Esophagus squamous epithelium (tissue), 5 donors: Measurements from ENCODE around the gene SOD1. TPM values are rescaled to one million over a fixed set of nuclear protein-coding genes. Genes with fewer than 3 reads are reported as not detected.

Experiments used
- DNase-seq: peaks from one replicate; lab custom pipeline; 2025; lab: John Stamatoyannopoulos, UW
- H3K27ac ChIP-seq, 4 donors: fragments of 200-600 bp; sonication (generic); one replicate each; pipeline ENCODE4 v1.5.1; 2016 to 2019; ENCODE audit warnings: mild to moderate bottlenecking in 1 of 4
- H3K27me3 ChIP-seq, 4 donors: fragments of 200-600 bp; sonication (generic); 1 replicate in 3 of 4; 2 replicates in 1 of 4; pipeline versions ENCODE4 v1.5.1 to v1.6.0; 2017 to 2021; ENCODE audit warnings: antibody characterized with exemption in 1 of 4
- H3K36me3 ChIP-seq, 3 donors: fragments of 200-600 bp; sonication (generic); one replicate each; pipeline ENCODE4 v1.5.1; 2016 to 2019
- H3K4me1 ChIP-seq, 3 donors: fragments of 200-600 bp; sonication (generic); one replicate each; pipeline ENCODE4 v1.5.1; 2017 to 2019
- H3K4me3 ChIP-seq, 4 donors: fragments of 200-600 bp; sonication (generic); 1 replicate in 3 of 4; 2 replicates in 1 of 4; pipeline ENCODE4 v1.5.1; 2016 to 2019; ENCODE audit warnings: mild to moderate bottlenecking in 2 of 4, moderate library complexity in 1 of 4
- H3K9me3 ChIP-seq, 3 donors: fragments of 200-600 bp; sonication (generic); one replicate each; pipeline ENCODE4 v1.5.1; 2016 to 2019
- CTCF ChIP-seq, 6 experiments: fragments of 450-650 bp in 4 of 6; fragments of 200-600 bp in 2 of 6; sonication (generic) in 2 of 6; IDR thresholded peaks; one replicate each; pipeline ENCODE4 v1.5.1; 2016 to 2019; ENCODE audit warnings: antibody characterized with exemption in 6 of 6, mild to moderate bottlenecking in 4 of 6, moderate library complexity in 4 of 6
- POLR2A ChIP-seq, 4 donors: fragments of 450-650 bp; IDR thresholded peaks; one replicate each; pipeline ENCODE4 v1.6.1; 2017; ENCODE audit warnings: antibody characterized with exemption in 4 of 4, mild to moderate bottlenecking in 4 of 4, moderate library complexity in 3 of 4
- WGBS, 2 donors: methylation state at CpG; one replicate each; pipeline ENCODE4 v1.1.5; 2018; 5-methylcytosine and 5-hydroxymethylcytosine counted together
- intact Hi-C: fragments of 100-400 bp; cut with DNase I; formaldehyde crosslinking; loops from one replicate; pipeline ENCODE4 v1.15.0; 2022
- total RNA-seq, 4 donors: library from RNA; depleted of rRNA; stranded (reverse); fragments of >200 nt; gene quantifications; one replicate each; pipeline ENCODE4 v1.1.0, GENCODE V29; 2016
- donor health status: DM: yes; HTN: yes; CAD: no.

The SOD1 gene
- total RNA-seq, 4 donors from 2014 or later, result 160 to 328 (median 221) TPM

- no peak overlapping the region for H3K4me3 ChIP-seq
- no peaks in the 10 kb centered on the region for H3K27me3 ChIP-seq
- DNase-seq, result no peak
- 57 to 67% methylated on average over 10 to 13 of the region's 13 CpGs for WGBS, 2 donors
- H3K9me3 ChIP-seq, result no peaks in the 10 kb centered on the region
- TF ChIP-seq POLR2A (IDR thresholded peaks at IDR 0.05), result no peak
- no peak for TF ChIP-seq CTCF (IDR thresholded peaks at IDR 0.05)
- H3K36me3 ChIP-seq, result peaks cover 0 to 2% (median 0%) of the 10 kb centered on the region in 3 donors
- H3K27ac ChIP-seq, result no peak overlapping the region
- intact Hi-C loops, result no loop called here
- H3K4me1 ChIP-seq, result peaks cover 0 to 33% (median 9%) of the 10 kb centered on the region in 3 donors
Observed at GRCh38 chr21:31656199-31657095, 3.0 kb upstream of the SOD1 start.

- H3K27ac ChIP-seq, result no peak overlapping the region
- H3K27me3 ChIP-seq, result no peaks in the 10 kb centered on the region
- TF ChIP-seq CTCF (IDR thresholded peaks at IDR 0.05) (no peak), POLR2A (IDR thresholded peaks at IDR 0.05) (no peak)
- intact Hi-C loops, result no loop called here
- H3K36me3 ChIP-seq, result peaks cover 0 to 12% (median 0%) of the 10 kb centered on the region in 3 donors
- no peaks in the 10 kb centered on the region for H3K9me3 ChIP-seq
- WGBS, 2 donors, result 27 to 57% methylated on average over 9 of the region's 9 CpGs
- DNase-seq, result no peak
- H3K4me3 ChIP-seq, result no peak overlapping the region
- H3K4me1 ChIP-seq, result peaks cover 0 to 49% (median 25%) of the 10 kb centered on the region in 3 donors
Observed at GRCh38 chr21:31658053-31658452, 1.4 kb upstream of the SOD1 start.

- no peak for TF ChIP-seq POLR2A (IDR thresholded peaks at IDR 0.05)
- no peak for TF ChIP-seq CTCF (IDR thresholded peaks at IDR 0.05)
- peaks cover 0 to 60% (median 28%) of the 10 kb centered on the region in 3 donors for H3K4me1 ChIP-seq
- H3K9me3 ChIP-seq, result no peaks in the 10 kb centered on the region
- intact Hi-C loops, result no loop called here
- DNase-seq, result no peak
- no peaks in the 10 kb centered on the region for H3K27me3 ChIP-seq
- 0 to 1% methylated on average over 8 to 10 of the region's 18 CpGs for WGBS, 2 donors
- peak overlapping the region; percentile 76 to 82 (median 79) for H3K4me3 ChIP-seq
- H3K36me3 ChIP-seq, result peaks cover 0 to 24% (median 0%) of the 10 kb centered on the region in 3 donors
- H3K27ac ChIP-seq, result peak overlapping the region; percentile 92 to 97 (median 93)
Observed at GRCh38 chr21:31659286-31659535, 282 bp upstream of the SOD1 start.

GRCh38 chr21:31660259-31660565 lies 719 bp downstream of the SOD1 start:
- Histone ChIP-seq H3K4me3 (peak overlapping the region; percentile 76 to 82 (median 79)), H3K36me3 (peaks cover 0 to 33% (median 0%) of the 10 kb centered on the region in 3 donors), H3K27me3 (no peaks in the 10 kb centered on the region), H3K4me1 (peaks cover 0 to 70% (median 33%) of the 10 kb centered on the region in 3 donors), H3K27ac (peak overlapping the region; percentile 92 to 97 (median 93)), H3K9me3 (no peaks in the 10 kb centered on the region)
- whole genome bisulfite sequencing, 2 donors, result 0% methylated on average over 4 to 11 of the region's 12 CpGs
- intact Hi-C loops, result no loop called here
- DNase-seq, result no peak
- TF ChIP-seq POLR2A (IDR thresholded peaks at IDR 0.05), result no peak
- no peak for TF ChIP-seq CTCF (IDR thresholded peaks at IDR 0.05)

- H3K4me1 ChIP-seq, result peaks cover 0 to 74% (median 37%) of the 10 kb centered on the region in 3 donors
- peaks cover 0 to 37% (median 0%) of the 10 kb centered on the region in 3 donors for H3K36me3 ChIP-seq
- WGBS, 2 donors, result 10 to 13% methylated on average over 8 of the region's 8 CpGs
- H3K9me3 ChIP-seq, result no peaks in the 10 kb centered on the region
- DNase-seq, result no peak
- H3K4me3 ChIP-seq, result peak overlapping the region; percentile 76 to 82 (median 79)
- no peak for TF ChIP-seq CTCF (IDR thresholded peaks at IDR 0.05)
- no peak for TF ChIP-seq POLR2A (IDR thresholded peaks at IDR 0.05)
- intact Hi-C loops, result no loop called here
- H3K27ac ChIP-seq, result peak overlapping the region in 3 of 4 donors; percentile 93 to 97 (median 93)
- H3K27me3 ChIP-seq, result no peaks in the 10 kb centered on the region
Observed at GRCh38 chr21:31660591-31660990, 1.1 kb downstream of the SOD1 start.
